SJCRH30 (cell line): ENCODE results near the gene ZNF107. TPM values are rescaled to one million over a fixed set of nuclear protein-coding genes. Genes with fewer than 3 reads are reported as not detected.
"Not testable (repeated sequence)": the region's sequence is repeated elsewhere in the genome, so short reads cannot be mapped to it uniquely, and the experiment has no call there.

Source experiments
- DNase-seq, 2 experiments: peaks; one replicate each; pipeline ENCODE4 v3.0.0-alpha.2; 2015 to 2020
- H3K27ac ChIP-seq: fragments of 250-450 bp; sonication (Bioruptor Pico); 2 replicates; pipeline ENCODE4 v1.5.1; 2020; ENCODE audit warnings: mild to moderate bottlenecking, moderate library complexity
- H3K27me3 ChIP-seq: fragments of 250-450 bp; sonication (Bioruptor Pico); 2 replicates; pipeline ENCODE4 v1.5.1; 2020; ENCODE audit warnings: mild to moderate bottlenecking, moderate library complexity
- H3K36me3 ChIP-seq: fragments of 250-450 bp; sonication (Bioruptor Pico); 2 replicates; pipeline ENCODE4 v1.5.1; 2020; ENCODE audit warnings: mild to moderate bottlenecking, moderate library complexity
- H3K4me1 ChIP-seq: fragments of 250-450 bp; sonication (Bioruptor Pico); 2 replicates; pipeline ENCODE4 v1.5.1; 2020; ENCODE audit warnings: mild to moderate bottlenecking, moderate library complexity
- H3K4me3 ChIP-seq: fragments of 250-450 bp; sonication (Bioruptor Pico); 2 replicates; pipeline ENCODE4 v1.5.1; 2020; ENCODE audit warnings: mild to moderate bottlenecking, moderate library complexity
- H3K9me3 ChIP-seq: fragments of 250-450 bp; sonication (Bioruptor Pico); replicated peaks from 2 replicates; pipeline ENCODE4 v1.5.1; 2020; ENCODE audit warnings: mild to moderate bottlenecking, moderate library complexity
- total RNA-seq: library from RNA; depleted of rRNA; stranded (reverse); fragments of >200 nt; shearing (Covaris generic); gene quantifications from 2 replicates; pipeline ENCODE4 v1.2.3, GENCODE V29; 2014; rRNA removed

The ZNF107 gene
- total RNA-seq, 1 experiment from 2014 or later: 21.4 TPM

- no peak for DNase-seq
- Histone ChIP-seq H3K36me3 (no peaks in the 10 kb centered on the region), H3K27me3 (no peaks in the 10 kb centered on the region), H3K4me3 (no peak overlapping the region), H3K9me3 (no peaks in the 10 kb centered on the region), H3K4me1 (no peaks in the 10 kb centered on the region), H3K27ac (no peak overlapping the region)
These were observed 70.6 kb downstream of the ZNF107 start for GRCh38 chr7:64736575-64736974.

GRCh38 chr7:64738403-64738802, 72.5 kb downstream of the ZNF107 start:
- not testable (repeated sequence) for H3K9me3 ChIP-seq, DNase-seq, H3K27ac ChIP-seq, H3K36me3 ChIP-seq, H3K4me1 ChIP-seq, H3K4me3 ChIP-seq, H3K27me3 ChIP-seq

GRCh38 chr7:64738953-64739352, 73.0 kb downstream of the ZNF107 start:
- not testable (repeated sequence) for H3K4me1 ChIP-seq, H3K27ac ChIP-seq, H3K27me3 ChIP-seq, H3K9me3 ChIP-seq, H3K36me3 ChIP-seq, H3K4me3 ChIP-seq
- peak in 1 of 2 experiments; percentile 7 for DNase-seq

GRCh38 chr7:64744680-64745079, 78.7 kb downstream of the ZNF107 start:
- H3K9me3 ChIP-seq: no peaks in the 10 kb centered on the region
- no peak overlapping the region for H3K27ac ChIP-seq
- H3K4me3 ChIP-seq: no peak overlapping the region
- no peak for DNase-seq
- H3K36me3 ChIP-seq: no peaks in the 10 kb centered on the region
- H3K4me1 ChIP-seq: no peaks in the 10 kb centered on the region
- H3K27me3 ChIP-seq: no peaks in the 10 kb centered on the region

DNA sequence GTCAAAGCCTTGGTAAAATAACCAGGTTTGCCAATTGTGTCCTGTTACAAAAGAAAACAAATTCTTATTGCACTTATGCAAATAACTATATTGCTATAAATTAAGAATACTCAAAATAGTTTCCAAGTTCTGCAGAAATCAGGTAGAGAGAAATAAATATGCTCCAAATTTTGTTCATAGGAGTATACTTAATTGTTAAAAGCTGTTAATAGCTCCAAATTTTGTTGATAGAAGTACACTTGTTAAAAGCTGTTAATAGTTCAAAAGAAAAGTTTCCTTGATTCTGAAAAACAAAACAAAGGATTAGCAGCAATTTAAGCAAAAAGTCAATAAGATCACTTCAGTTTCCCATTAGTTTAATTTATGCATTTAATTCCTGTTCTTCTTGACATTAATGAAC, 81.9 kb downstream of the ZNF107 start:
- H3K4me1 ChIP-seq: no peaks in the 10 kb centered on the region
- no peak overlapping the region for H3K27ac ChIP-seq
- no peaks in the 10 kb centered on the region for H3K27me3 ChIP-seq
- DNase-seq: no peak
- no peak overlapping the region for H3K4me3 ChIP-seq
- H3K9me3 ChIP-seq: no peaks in the 10 kb centered on the region
- H3K36me3 ChIP-seq: no peaks in the 10 kb centered on the region

GRCh38 chr7:64753032-64753431, 87.1 kb downstream of the ZNF107 start:
- H3K9me3 ChIP-seq: no peaks in the 10 kb centered on the region
- H3K4me1 ChIP-seq: no peaks in the 10 kb centered on the region; the same call in 1 of the 2 replicates
- H3K4me3 ChIP-seq: no peak overlapping the region
- no peak overlapping the region for H3K27ac ChIP-seq
- no peak for DNase-seq
- no peaks in the 10 kb centered on the region for H3K27me3 ChIP-seq
- no peaks in the 10 kb centered on the region for H3K36me3 ChIP-seq

DNA sequence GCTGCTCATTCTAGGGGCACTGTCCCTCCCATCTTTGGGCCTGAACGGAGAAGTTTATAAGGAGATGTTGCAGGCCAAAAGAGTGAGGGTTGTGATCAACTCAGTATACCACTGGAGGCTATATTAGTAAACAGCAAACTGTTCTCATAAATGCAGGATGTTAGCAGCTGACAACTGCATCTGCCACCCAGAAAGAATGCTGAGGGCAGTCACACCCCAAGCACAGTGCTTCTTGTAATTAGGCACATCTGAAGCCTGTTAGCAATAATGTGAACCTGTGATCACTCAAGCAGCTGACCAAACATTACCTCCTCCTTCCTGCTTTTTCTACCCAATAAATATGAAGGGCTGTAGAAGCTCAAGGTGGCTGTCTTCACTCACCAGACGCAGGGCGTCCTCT, 89.9 kb downstream of the ZNF107 start:
- DNase-seq: peak in 1 of 2 experiments; percentile 9
- no peaks in the 10 kb centered on the region for H3K27me3 ChIP-seq
- no peaks in the 10 kb centered on the region for H3K9me3 ChIP-seq
- H3K4me1 ChIP-seq: no peaks in the 10 kb centered on the region; the same call in 1 of the 2 replicates
- H3K27ac ChIP-seq: no peak overlapping the region
- H3K4me3 ChIP-seq: no peak overlapping the region
- no peaks in the 10 kb centered on the region for H3K36me3 ChIP-seq

DNA sequence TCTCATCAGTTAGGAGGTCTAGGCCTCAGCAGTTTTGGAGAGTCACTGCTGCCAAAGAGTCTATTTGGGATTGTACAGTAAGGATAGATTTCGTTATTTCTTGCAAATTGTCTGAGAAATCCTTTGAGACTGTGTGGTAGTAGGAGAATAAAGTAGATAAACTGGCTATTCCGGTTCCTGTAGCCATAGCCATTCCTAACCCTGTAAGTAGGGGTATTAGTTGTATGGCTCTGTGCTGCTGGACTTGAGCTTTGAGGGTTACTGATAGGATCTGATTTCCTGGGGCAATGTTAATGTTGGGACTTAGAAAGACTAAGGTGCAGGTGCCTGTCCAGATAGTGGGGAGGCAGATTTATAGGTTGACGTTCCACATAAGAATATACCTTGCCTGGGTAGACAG, 92.2 kb downstream of the ZNF107 start:
- Histone ChIP-seq H3K4me3 (no peak overlapping the region), H3K4me1 (no peaks in the 10 kb centered on the region; the same call in 1 of the 2 replicates), H3K27me3 (no peaks in the 10 kb centered on the region), H3K36me3 (no peaks in the 10 kb centered on the region), H3K27ac (no peak overlapping the region), H3K9me3 (no peaks in the 10 kb centered on the region)
- DNase-seq: no peak

Other genes with a start within 250 kb of the ZNF107 start
- gene ZNF680, start 103.1 kb upstream of the ZNF107 start, total RNA-seq: 32.1 and 34.1 TPM in 2 replicates
- gene ZNF138, start 128.3 kb downstream of the ZNF107 start, total RNA-seq: 17.8 and 19.1 TPM in 2 replicates
- gene ZNF273, start 237.1 kb downstream of the ZNF107 start, total RNA-seq: 18.9 and 21.1 TPM in 2 replicates